Activated T-cell treated with anti-CD3 and anti-CD28 coated beads for 1 hour (primary cell): ENCODE results near the gene PTPRN2.

Experiments used
- DNase-seq: peaks from one replicate; pipeline ENCODE4 v3.0.0-alpha.2; 2020; ENCODE audit warnings: low read depth

Gene PTPRN2

DNA sequence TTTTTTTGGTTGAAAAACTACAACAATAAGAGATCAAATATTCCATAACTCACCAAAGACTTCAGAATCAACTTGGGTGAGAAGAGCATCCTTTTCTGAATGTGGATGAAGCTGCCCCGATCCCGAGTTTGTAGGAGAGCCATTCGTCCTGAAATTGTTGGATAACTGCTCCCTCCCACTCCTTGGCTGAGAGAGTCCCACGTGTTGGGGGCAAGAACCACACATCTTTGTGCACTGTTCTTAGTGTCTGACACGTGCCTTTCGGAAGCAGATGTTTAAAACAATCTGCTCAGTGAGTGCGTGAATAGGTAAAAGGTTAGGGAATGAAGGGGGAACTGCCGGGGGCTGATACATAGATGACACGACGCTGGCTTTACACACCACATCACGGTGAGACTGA is 575.7 kb downstream of the PTPRN2 start:
- DNase-seq, result no peak

- no peak for DNase-seq
Measured at GRCh38 chr7:158010961-158011693, 576.5 kb downstream of the PTPRN2 start.

DNA sequence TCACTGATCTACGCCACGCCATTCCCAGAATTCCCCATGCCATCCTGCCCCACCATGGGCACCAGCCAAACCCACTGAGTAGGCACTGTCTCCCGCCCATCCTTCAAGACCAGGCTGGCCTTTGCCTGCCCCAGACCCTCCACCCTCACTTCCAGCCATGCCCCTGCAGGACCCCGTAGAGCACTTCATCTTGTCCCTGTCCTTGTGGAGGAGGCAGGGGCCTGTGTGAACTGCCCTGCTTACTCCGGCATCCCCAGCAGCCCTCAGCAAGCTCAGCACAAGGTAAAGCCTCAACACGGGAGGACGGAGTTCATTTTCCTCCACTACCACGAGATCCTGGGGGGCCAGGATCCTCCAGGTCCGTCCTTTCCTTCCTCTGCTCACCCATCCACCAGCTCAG is 577.7 kb downstream of the PTPRN2 start:
- DNase-seq, result no peak

DNA sequence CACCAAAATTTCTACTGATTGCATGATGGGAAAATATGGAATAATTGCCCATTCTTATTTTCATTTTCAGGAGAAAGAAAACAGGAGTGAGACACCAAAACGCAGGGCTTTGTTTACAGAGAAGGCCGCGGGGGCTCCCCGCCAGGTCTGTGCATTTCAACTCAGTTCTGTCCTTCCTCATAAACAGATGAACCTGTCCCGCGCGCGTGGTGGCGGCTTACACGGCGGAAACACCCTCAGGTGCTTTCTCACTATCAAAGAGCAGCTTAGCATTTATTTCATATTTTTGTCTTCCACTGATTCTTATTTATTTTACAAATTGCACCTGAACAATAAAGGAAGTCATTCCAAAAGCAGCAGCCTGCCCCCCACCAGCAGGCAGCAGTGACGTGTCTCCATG is 579.4 kb downstream of the PTPRN2 start:
- no peak for DNase-seq

DNA sequence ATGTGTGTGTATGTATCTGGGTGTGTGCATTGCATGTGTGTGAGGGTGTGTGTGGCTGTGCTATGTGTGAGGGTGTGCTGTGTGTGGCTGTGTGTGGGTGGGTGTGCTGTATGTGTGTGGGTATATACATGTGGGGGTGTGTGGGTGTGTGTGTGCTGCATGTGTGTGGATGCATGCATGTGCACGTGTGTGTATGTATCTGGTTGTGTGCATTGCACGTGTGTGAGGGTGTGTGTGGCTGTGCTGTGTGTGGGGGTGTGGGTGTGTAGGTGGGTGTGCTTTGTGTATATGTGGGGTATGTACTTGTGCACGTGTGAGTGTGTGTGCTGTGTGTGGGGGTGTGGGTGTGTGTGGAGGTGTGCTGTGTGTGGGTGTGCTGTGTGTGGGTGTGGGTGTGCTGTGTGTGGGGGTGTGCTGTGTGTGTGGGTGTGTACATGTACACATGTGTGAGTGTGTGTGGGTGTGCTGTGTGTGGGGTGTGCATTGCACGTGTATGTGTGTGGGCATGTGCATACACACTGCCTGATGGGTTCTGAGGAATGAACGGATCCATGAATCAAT is 579.8 kb downstream of the PTPRN2 start:
- DNase-seq, result no peak

- DNase-seq, result no peak
Measured at GRCh38 chr7:158006841-158007696, 580.6 kb downstream of the PTPRN2 start.

- DNase-seq, result no peak
Measured at GRCh38 chr7:158005531-158005930, 582.1 kb downstream of the PTPRN2 start.

GRCh38 chr7:158004123-158004490 is 583.5 kb downstream of the PTPRN2 start:
- DNase-seq, result no peak

DNA sequence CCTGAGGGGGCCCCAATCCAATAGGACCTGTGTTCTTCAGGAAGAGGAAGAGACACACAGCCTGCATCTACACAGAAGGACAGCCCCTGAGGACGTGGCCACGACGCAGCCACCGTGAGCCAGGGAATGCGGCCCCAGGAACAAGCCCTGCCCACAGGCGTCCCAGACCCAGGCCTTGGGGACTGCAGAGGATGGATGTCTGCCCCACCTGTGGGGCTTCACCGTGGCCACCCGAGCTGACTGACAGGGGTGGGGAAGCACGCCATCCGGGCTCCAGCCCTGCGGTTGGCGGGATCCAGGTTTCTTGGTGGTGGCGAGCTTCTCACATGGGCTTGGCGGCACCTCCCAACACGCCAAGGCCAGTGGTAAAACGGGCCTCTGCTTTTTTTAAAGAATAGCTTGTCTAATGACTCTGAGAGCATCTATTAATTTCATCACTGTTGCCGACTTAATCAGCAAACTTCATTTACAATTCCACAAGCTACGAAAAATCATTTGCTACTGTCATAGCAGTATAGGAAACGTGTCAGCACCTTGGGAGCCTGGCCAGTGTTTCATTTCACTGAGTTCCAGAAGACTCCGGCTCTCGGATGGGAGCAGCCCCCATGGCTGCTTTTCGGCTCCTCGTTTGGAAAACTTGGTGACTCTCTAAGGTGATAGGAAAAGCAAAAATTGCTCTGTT is 584.0 kb downstream of the PTPRN2 start:
- DNase-seq, result no peak

GRCh38 chr7:158002486-158003080 is 585.0 kb downstream of the PTPRN2 start:
- no peak for DNase-seq

DNA sequence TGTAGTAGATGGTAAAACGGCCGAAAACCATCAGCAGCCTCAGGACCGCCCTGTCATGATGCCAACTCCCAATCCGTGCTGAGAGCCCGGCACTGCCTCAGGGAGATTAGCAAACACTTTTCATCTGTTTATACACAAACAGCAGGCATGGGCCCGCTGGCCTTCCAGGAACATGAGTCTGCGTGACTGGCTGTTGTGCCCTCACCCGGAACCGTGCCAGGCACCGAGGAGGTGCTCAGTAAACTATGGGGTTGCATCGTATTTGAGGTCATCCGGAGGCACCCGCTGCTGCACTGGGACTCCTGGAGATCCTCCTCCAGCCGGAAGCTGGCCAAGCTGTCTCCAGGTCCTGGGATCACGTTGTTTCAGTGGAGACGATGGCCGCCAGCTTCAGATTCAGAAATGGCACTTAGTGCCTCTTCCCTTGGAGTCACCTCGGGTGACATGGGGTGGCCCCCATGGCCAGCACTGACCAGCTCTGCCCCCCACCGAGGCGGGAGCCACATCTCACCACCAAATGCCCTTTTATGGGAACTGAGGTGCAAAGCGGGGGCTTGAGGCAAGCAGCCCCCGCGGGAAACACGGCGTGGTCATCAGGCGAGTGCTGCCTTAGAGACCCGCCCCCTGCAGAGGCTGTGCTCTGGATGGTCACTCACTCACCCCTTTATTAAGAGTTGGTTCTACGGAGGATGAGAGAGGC is 585.9 kb downstream of the PTPRN2 start:
- DNase-seq, result no peak

GRCh38 chr7:158001003-158001402 is 586.6 kb downstream of the PTPRN2 start:
- DNase-seq, result no peak

DNA sequence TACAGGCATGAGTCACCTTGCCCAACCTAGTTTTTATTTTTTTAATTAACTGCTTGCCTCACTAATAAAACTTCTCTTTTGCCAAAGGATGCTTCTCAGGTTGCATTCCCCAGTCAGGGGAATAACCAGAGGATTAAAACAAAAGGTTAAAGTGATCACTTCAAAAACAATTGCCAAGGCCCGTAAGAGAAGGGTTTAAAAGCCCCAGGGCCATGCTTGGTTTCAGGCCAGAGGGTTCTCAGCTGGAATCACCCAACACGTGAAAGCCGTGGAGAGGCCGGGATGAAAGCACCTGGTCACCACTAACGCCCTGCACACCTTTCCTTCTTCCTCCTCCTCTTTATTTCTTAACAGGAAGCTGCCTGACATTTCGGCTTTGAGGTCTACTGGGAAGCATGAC is 587.5 kb downstream of the PTPRN2 start:
- DNase-seq, result no peak

GRCh38 chr7:157998884-157999552 is 588.6 kb downstream of the PTPRN2 start:
- DNase-seq, result no peak

DNA sequence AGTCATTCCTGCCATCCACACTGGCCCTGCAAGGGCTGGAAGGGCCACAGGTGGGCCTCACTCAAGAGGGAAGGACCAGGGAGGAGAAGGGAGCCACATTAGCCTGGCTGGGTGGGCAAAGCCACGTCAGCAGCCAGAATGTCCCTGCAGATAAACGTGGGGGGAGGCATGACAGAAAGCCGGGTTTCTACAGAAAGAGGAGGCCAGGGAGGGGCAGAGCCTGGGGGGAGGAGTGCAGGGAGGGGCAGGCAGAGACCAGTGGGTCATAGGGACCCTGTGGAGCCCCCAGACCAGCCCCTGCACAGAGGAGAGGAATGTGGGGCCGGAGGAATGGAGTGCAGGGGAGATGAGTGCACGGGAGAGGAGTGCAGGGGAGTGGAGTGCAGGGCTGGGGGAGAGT is 590.2 kb downstream of the PTPRN2 start:
- DNase-seq, result no peak

DNA sequence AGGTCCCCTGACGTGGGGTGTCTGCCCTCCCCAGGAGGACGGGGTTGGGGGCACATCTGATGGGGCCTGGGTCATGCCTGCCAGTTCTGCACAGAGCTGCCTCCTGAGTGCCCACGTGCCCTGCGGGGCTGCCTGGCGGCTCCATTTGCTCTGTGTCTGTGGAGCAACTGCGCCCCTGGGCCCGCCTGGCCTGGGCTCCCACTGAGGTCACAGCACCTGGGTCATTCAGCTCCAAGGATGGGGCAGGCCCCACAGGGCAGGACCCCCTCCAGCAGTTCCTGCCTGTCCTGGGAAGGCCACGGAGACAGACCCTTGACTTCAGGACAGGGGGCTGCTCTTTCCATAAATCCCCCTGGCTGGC is 590.6 kb downstream of the PTPRN2 start:
- DNase-seq, result no peak

DNA sequence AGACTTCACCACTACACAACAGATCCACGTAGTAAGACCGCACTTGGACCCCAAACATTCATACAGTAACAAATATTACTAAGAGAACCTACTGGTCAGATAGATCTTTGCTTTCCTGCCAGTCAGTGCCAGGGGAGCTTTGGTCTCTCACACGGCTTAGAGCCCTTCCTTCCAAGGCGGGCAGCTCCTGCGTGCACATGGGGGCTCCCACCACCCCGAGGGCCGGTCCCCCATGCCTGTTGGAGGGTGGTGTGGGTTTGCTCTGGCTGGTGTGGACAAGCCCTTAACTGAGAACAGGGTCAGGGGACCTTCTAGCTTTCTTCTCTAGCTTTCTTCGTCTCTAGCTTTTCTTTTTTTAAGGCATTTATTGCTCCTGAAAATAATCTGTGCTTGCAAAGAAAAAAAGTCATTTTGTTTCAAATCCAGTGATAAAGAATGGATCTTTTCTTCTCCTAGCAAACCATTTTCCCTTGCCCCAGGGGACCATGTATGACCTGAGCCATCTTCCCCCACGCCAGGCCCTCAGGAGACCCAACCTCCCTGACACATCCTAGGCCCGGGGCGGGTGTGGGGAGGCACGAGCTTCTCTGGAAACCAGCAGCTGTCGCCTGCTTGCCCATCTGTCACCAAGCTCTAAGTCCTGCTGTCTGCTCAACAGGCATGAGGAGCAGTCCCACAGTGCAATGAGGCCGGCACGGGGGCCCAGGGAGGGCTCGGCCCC is 591.1 kb downstream of the PTPRN2 start:
- no peak for DNase-seq

- no peak for DNase-seq
Measured at GRCh38 chr7:157995815-157996214, 591.8 kb downstream of the PTPRN2 start.

GRCh38 chr7:157994319-157994718 is 593.3 kb downstream of the PTPRN2 start:
- DNase-seq, result no peak

DNA sequence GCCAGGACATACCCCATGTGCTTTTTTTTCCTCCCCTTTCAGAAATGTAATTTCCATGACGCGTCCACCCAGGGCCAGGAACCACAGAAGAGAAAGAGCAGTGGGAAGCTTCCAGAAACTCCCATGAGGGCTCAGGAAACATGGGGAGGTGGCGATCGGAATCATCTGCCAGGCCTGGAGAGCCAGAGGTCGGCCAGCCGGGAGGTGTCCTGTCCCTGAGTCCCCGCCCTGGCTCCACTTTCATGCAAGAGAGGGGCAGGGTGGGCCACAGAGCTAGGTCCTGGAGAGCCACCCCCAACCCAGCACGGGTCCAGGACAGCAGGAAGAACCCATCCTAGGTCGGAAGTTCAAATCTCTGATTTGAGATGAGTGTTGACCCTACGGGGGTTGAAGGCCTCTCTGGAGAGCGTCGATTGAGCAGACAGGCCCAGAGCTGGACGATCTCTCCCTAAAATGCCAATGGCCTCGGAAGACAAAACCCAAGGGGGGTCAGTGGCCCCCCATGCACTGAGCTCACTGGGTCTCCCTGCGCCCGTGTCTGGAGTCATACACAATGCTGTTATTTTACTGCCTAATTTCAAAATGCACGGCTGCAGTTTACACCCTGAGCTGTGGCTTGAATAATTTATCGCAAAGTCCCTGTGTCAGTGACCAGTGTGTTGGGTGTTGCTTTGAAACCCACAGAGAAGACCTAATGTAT is 594.1 kb downstream of the PTPRN2 start:
- no peak for DNase-seq
